H1 (cell line): ENCODE data around the gene ZNF775. TPM values are rescaled to one million over a fixed set of nuclear protein-coding genes. Genes with fewer than 3 reads are reported as not detected.

ENCODE experiments used
- CTCF ChIA-PET: fragments of 300-600 bp; sonication (Branson Sonifier 250); formaldehyde crosslinking; loops from one replicate; lab custom pipeline; 2021; ENCODE audit not compliant: partially characterized antibody; lab: Charles Lee
- POLR2A ChIA-PET: fragments of 300-600 bp; sonication (Branson Sonifier 250); formaldehyde crosslinking; loops from one replicate; lab custom pipeline; 2021; ENCODE audit warnings: inconsistent platforms; ENCODE audit not compliant: partially characterized antibody; lab: Charles Lee
- DNase-seq, 2 experiments: peaks; one replicate each; pipeline versions ENCODE4 v3.0.0 to v3.0.0-alpha.2; 2010 to 2022; ENCODE audit warnings: low spot score in 2 of 2, low read depth in 1 of 2, mixed read lengths in 1 of 2
- FAIRE-seq: peaks from 2 replicates; lab custom pipeline; 2011; peaks lifted over from hg19 to GRCh38; lab: Jason Lieb, UNC
- H2AFZ ChIP-seq: 2 replicates; pipeline ENCODE4 v1.8.1; 2012; ENCODE audit warnings: low read length, inconsistent platforms
- H2AK5ac ChIP-seq: 2 replicates; pipeline ENCODE4 v1.6.1; 2013; ENCODE audit warnings: low read depth, low read length
- H2BK120ac ChIP-seq: replicated peaks from 2 replicates; pipeline ENCODE3; 2013; ENCODE audit warnings: low read depth, low read length, inconsistent platforms
- H2BK12ac ChIP-seq: 2 replicates; pipeline ENCODE4 v1.6.1; 2013; ENCODE audit warnings: low read depth, low read length
- H2BK15ac ChIP-seq: 2 replicates; pipeline ENCODE4 v1.6.1; 2013; ENCODE audit warnings: low read length
- H2BK20ac ChIP-seq: 2 replicates; pipeline ENCODE4 v1.6.1; 2013; ENCODE audit warnings: low read length
- H2BK5ac ChIP-seq: 2 replicates; pipeline ENCODE4 v1.6.1; 2013; ENCODE audit warnings: low read depth, low read length
- H3K14ac ChIP-seq: 2 replicates; pipeline ENCODE4 v1.6.1; 2013; ENCODE audit warnings: inconsistent platforms; ENCODE audit not compliant: insufficient read length
- H3K18ac ChIP-seq: 2 replicates; pipeline ENCODE4 v1.6.1; 2013; ENCODE audit warnings: low read length; ENCODE audit errors: extremely low read depth
- H3K23ac ChIP-seq: 2 replicates; pipeline ENCODE4 v1.6.1; 2013; ENCODE audit warnings: inconsistent platforms; ENCODE audit not compliant: insufficient read length
- H3K23me2 ChIP-seq: 2 replicates; pipeline ENCODE4 v1.6.1; 2013; ENCODE audit warnings: low read depth, low read length
- H3K27ac ChIP-seq: 2 replicates; pipeline ENCODE4 v1.6.1; 2011; ENCODE audit warnings: low read depth, low read length, inconsistent platforms
- H3K27me3 ChIP-seq, 4 experiments: replicated peaks in 1 of 4; 1 replicate in 1 of 4; 2 replicates in 3 of 4; pipeline versions ENCODE4 v1.6.1 to v1.8.1; 2011 to 2013; ENCODE audit warnings: low read length in 3 of 4, mild to moderate bottlenecking in 3 of 4, inconsistent platforms in 2 of 4, mixed read lengths in 2 of 4, moderate library complexity in 1 of 4; ENCODE audit not compliant: control insufficient read depth in 3 of 4, insufficient read depth in 3 of 4; ENCODE audit errors: extremely low read depth in 1 of 4
- H3K36me3 ChIP-seq, 4 experiments: 2 replicates each; pipeline versions ENCODE4 v1.6.1 to v1.8.1; 2011 to 2013; ENCODE audit warnings: mild to moderate bottlenecking in 4 of 4, low read length in 3 of 4, moderate library complexity in 2 of 4, control low read depth in 1 of 4, inconsistent platforms in 1 of 4; ENCODE audit not compliant: insufficient read depth in 4 of 4, control insufficient read depth in 2 of 4
- H3K4ac ChIP-seq: replicated peaks from 2 replicates; pipeline ENCODE3; 2013; ENCODE audit warnings: low read length, low read depth, mixed read lengths, inconsistent platforms; ENCODE audit not compliant: insufficient read length
- H3K4me1 ChIP-seq, 4 experiments: replicated peaks in 1 of 4; 1 replicate in 1 of 4; 2 replicates in 3 of 4; pipeline versions ENCODE4 v1.6.1 to v1.8.1; 2011 to 2013; ENCODE audit warnings: low read length in 3 of 4, inconsistent platforms in 2 of 4, mixed read lengths in 1 of 4; ENCODE audit not compliant: insufficient read depth in 4 of 4, control insufficient read depth in 3 of 4
- H3K4me2 ChIP-seq, 2 experiments: 2 replicates each; pipeline versions ENCODE4 v1.6.1 to v1.8.1; 2011 to 2013; ENCODE audit warnings: low read depth in 2 of 2, low read length in 2 of 2, control low read depth in 1 of 2, inconsistent platforms in 1 of 2, mild to moderate bottlenecking in 1 of 2; ENCODE audit not compliant: insufficient read depth in 1 of 2
- H3K4me3 ChIP-seq, 4 experiments: fragments of 200-600, 300-600 bp in 1 of 4; sonication (generic), shearing (Covaris generic), sonication (Bioruptor Twin) in 1 of 4; 2 replicates each; pipeline versions ENCODE4 v1.5.1 to v1.8.1; 2011 to 2016; ENCODE audit warnings: low read length in 4 of 4, low read depth in 3 of 4, control low read depth in 2 of 4, inconsistent platforms in 2 of 4, mild to moderate bottlenecking in 2 of 4, mixed read lengths in 1 of 4, moderate library complexity in 1 of 4; ENCODE audit not compliant: insufficient read depth in 2 of 4; ENCODE audit errors: extremely low read depth in 1 of 4
- H3K56ac ChIP-seq: replicated peaks from 2 replicates; pipeline ENCODE3; 2013; ENCODE audit warnings: low read depth, mild to moderate bottlenecking, mixed read lengths, low read length, inconsistent platforms; ENCODE audit not compliant: insufficient read length
- H3K79me1 ChIP-seq: 2 replicates; pipeline ENCODE4 v1.6.1; 2013; ENCODE audit warnings: low read depth, low read length, control low read depth
- H3K79me2 ChIP-seq, 2 experiments: 2 replicates each; pipeline versions ENCODE4 v1.6.1 to v1.8.1; 2012 to 2013; ENCODE audit warnings: low read length in 2 of 2, mild to moderate bottlenecking in 2 of 2, inconsistent platforms in 1 of 2; ENCODE audit not compliant: insufficient read depth in 2 of 2, control insufficient read depth in 1 of 2
- H3K9ac ChIP-seq, 4 experiments: replicated peaks in 1 of 4; 1 replicate in 1 of 4; 2 replicates in 3 of 4; pipeline versions ENCODE4 v1.6.1 to v1.8.1; 2011 to 2013; ENCODE audit warnings: low read depth in 3 of 4, low read length in 3 of 4, control low read depth in 2 of 4, mild to moderate bottlenecking in 2 of 4, moderate library complexity in 2 of 4, inconsistent platforms in 1 of 4; ENCODE audit errors: extremely low read depth in 1 of 4
- H3K9me3 ChIP-seq, 2 experiments: 2 replicates each; pipeline versions ENCODE4 v1.6.1 to v1.8.1; 2012 to 2013; ENCODE audit warnings: mild to moderate bottlenecking in 2 of 2, moderate library complexity in 2 of 2, control low read depth in 1 of 2, inconsistent platforms in 1 of 2, low read depth in 1 of 2, low read length in 1 of 2, mixed read lengths in 1 of 2; ENCODE audit not compliant: insufficient read depth in 2 of 2
- H4K20me1 ChIP-seq, 2 experiments: replicated peaks in 1 of 2; 2 replicates each; pipeline versions ENCODE3 to v1.8.1; 2011 to 2013; ENCODE audit warnings: inconsistent platforms in 2 of 2, low read length in 2 of 2, mild to moderate bottlenecking in 1 of 2; ENCODE audit not compliant: insufficient read depth in 2 of 2, control insufficient read depth in 1 of 2
- H4K5ac ChIP-seq: 2 replicates; pipeline ENCODE4 v1.6.1; 2013; ENCODE audit warnings: low read length, low read depth, mixed read lengths, inconsistent platforms; ENCODE audit not compliant: insufficient read length
- H4K8ac ChIP-seq: 2 replicates; pipeline ENCODE4 v1.8.0; 2013; ENCODE audit warnings: mild to moderate bottlenecking, moderate library complexity, low read length, inconsistent platforms; ENCODE audit not compliant: insufficient read depth; ENCODE audit errors: extremely low read depth
- H4K91ac ChIP-seq: replicated peaks from 2 replicates; pipeline ENCODE3; 2013; ENCODE audit warnings: low read length, mixed read lengths, inconsistent platforms; ENCODE audit not compliant: insufficient read length
- EZH2 ChIP-seq: fragments of 200-600 bp; sonication (generic); IDR thresholded peaks from 2 replicates; pipeline ENCODE4 v1.7.1; 2012; ENCODE audit warnings: low read depth, mild to moderate bottlenecking, moderate library complexity, low read length, inconsistent platforms; ENCODE audit not compliant: severe bottlenecking
- WGBS, 2 experiments: shearing (Covaris generic) in 1 of 2; methylation state at CpG; one replicate each; pipeline versions ENCODE4 v1.1.6 to v1.1.7; 2013 to 2015; ENCODE audit warnings: low lambda C conversion rate in 2 of 2, mixed read lengths in 2 of 2, inconsistent platforms in 1 of 2, low coverage in 1 of 2, missing lambda C conversion rate in 1 of 2; ENCODE audit not compliant: insufficient replicate concordance in 2 of 2, insufficient coverage in 1 of 2, insufficient read length in 1 of 2; ENCODE audit errors: extremely low coverage in 1 of 2, missing lambda C conversion rate in 1 of 2; 5-methylcytosine and 5-hydroxymethylcytosine counted together
- polyA plus RNA-seq, 7 experiments: library from polyadenylated mRNA; depleted of rRNA in 3 of 7; stranded (reverse) in 5 of 7; unstranded in 2 of 7; fragments of >200 nt in 5 of 7; fragments of 200-250 nt in 2 of 7; gene quantifications; 1 replicate in 5 of 7; 2 replicates in 1 of 7; 4 replicates in 1 of 7; pipeline versions ENCODE4 v1.2.1 to v1.2.3, GENCODE V29; 2011 to 2013; ENCODE audit warnings: missing spikeins in 2 of 7, mixed read lengths in 2 of 7
- total RNA-seq: library from RNA; stranded (reverse); fragmentation: NEBNext Ultra II Directional; extraction: Animal tissue kit (Norgen Biotek cat#: 25700); gene quantifications from 2 replicates; pipeline ENCODE4 v1.2.1, GENCODE V29; 2021

ZNF775 gene
- total and polyA plus RNA-seq, 2 of the 8 experiments (the other 6 are each of a cell fraction or from before 2014, with no cell fraction given) = 13.6 to 21.5 TPM

- POLR2A ChIA-PET = no interaction called here
- no peak for TF ChIP-seq EZH2
- 67% methylated on average over 3 of the region's 4 CpGs; no CpG with 5 or more reads in 1 of the 2 experiments for WGBS, 2 experiments
Observed at GRCh38 chr7:150425670-150426069, 46.5 kb downstream of the ZNF775 start.

More at GRCh38 chr7:150425670-150426069, 46.5 kb downstream of the ZNF775 start:
- no peak overlapping the region for H3K4me2 ChIP-seq
- no peak overlapping the region for H2BK15ac ChIP-seq
- H3K79me2 ChIP-seq = no peaks in the 10 kb centered on the region
- no peaks in the 10 kb centered on the region; the same call in 1 of the 2 replicates for H3K23me2 ChIP-seq
- H4K8ac ChIP-seq = no peak overlapping the region
- FAIRE-seq = no peak
- DNase-seq = no peak
- no peaks in the 10 kb centered on the region; the same call in 1 of the 2 replicates for H3K79me1 ChIP-seq
- H4K20me1 ChIP-seq = no peaks in the 10 kb centered on the region
- no peak overlapping the region for H3K27ac ChIP-seq
- no peak overlapping the region for H2BK5ac ChIP-seq
- H2AFZ ChIP-seq = no peak overlapping the region
- H2AK5ac ChIP-seq = no peak overlapping the region
- H3K27me3 ChIP-seq = peaks cover 0 to 3% (median 0%) of the 10 kb centered on the region in 4 experiments; a peak in 1 of 7 replicates
- no peaks in the 10 kb centered on the region; a peak in 1 of 8 replicates for H3K36me3 ChIP-seq
- no peak overlapping the region for H3K14ac ChIP-seq
- no peak overlapping the region for H2BK20ac ChIP-seq
- no peak overlapping the region for H3K23ac ChIP-seq
- H2BK12ac ChIP-seq = peak overlapping the region; percentile 13; the same call in 1 of the 2 replicates
- H2BK120ac ChIP-seq = no peak overlapping the region
- H3K4ac ChIP-seq = no peak overlapping the region
- H3K9ac ChIP-seq = no peak overlapping the region
- H3K4me1 ChIP-seq = peaks cover 7 to 18% (median 13%) of the 10 kb centered on the region in 4 experiments
- no peak overlapping the region for H4K91ac ChIP-seq
- H3K18ac ChIP-seq = no peak overlapping the region
- no peak overlapping the region for H4K5ac ChIP-seq
- no peak overlapping the region for H3K56ac ChIP-seq
- CTCF ChIA-PET = no interaction called here
- H3K9me3 ChIP-seq = no peaks in the 10 kb centered on the region
- H3K4me3 ChIP-seq = no peak overlapping the region
